WTC11 (cell line): ENCODE measurements around the gene ZNF516.

ENCODE experiments used
- ATF3 ChIP-seq: sonication (generic); formaldehyde crosslinking; conservative IDR thresholded peaks from 2 replicates; pipeline ENCODE4 v1.8.1; 2022; ENCODE audit warnings: mild to moderate bottlenecking, missing genetic modification reagents
- CREB1 ChIP-seq: sonication (generic); formaldehyde crosslinking; IDR thresholded peaks from 2 replicates; pipeline ENCODE4 v1.8.0; 2023; ENCODE audit warnings: mild to moderate bottlenecking, missing genetic modification reagents
- CTCF ChIP-seq: fragments of 200-600 bp; IDR thresholded peaks from 2 replicates; pipeline ENCODE4 v1.8.0; 2022; ENCODE audit warnings: antibody characterized with exemption
- E2F5 ChIP-seq: sonication (generic); formaldehyde crosslinking; IDR thresholded peaks from 2 replicates; pipeline ENCODE4 v1.8.1; 2022; ENCODE audit warnings: mild to moderate bottlenecking, moderate library complexity, missing genetic modification reagents
- FOXK1 ChIP-seq: sonication (generic); formaldehyde crosslinking; IDR thresholded peaks from 2 replicates; pipeline ENCODE4 v1.8.0; 2022; ENCODE audit warnings: mild to moderate bottlenecking, moderate library complexity, missing genetic modification reagents
- GRHL2 ChIP-seq: fragments of 250-450 bp; sonication (Bioruptor Pico); IDR thresholded peaks from 2 replicates; pipeline ENCODE4 v1.8.0; 2022; ENCODE audit warnings: mild to moderate bottlenecking, moderate library complexity; ENCODE audit not compliant: insufficient replicate concordance, severe bottlenecking
- JUN ChIP-seq: sonication (generic); formaldehyde crosslinking; IDR thresholded peaks from 2 replicates; pipeline ENCODE4 v1.8.0; 2023; ENCODE audit warnings: mild to moderate bottlenecking, missing genetic modification reagents
- NR2C2 ChIP-seq: sonication (generic); formaldehyde crosslinking; IDR thresholded peaks from 2 replicates; pipeline ENCODE4 v1.8.0; 2022; ENCODE audit warnings: mild to moderate bottlenecking, missing genetic modification reagents
- PREB ChIP-seq: sonication (generic); formaldehyde crosslinking; IDR thresholded peaks from 2 replicates; pipeline ENCODE4 v1.8.1; 2022; ENCODE audit warnings: mild to moderate bottlenecking, missing genetic modification reagents, moderate library complexity, borderline replicate concordance
- SP1 ChIP-seq: sonication (generic); formaldehyde crosslinking; conservative IDR thresholded peaks from 2 replicates; pipeline ENCODE4 v1.8.1; 2022; ENCODE audit warnings: missing genetic modification reagents
- ZBTB43 ChIP-seq: sonication (generic); formaldehyde crosslinking; IDR thresholded peaks from 2 replicates; pipeline ENCODE4 v1.8.1; 2023; ENCODE audit warnings: mild to moderate bottlenecking, missing genetic modification reagents
- ZNF532 ChIP-seq: fragments of 250-450 bp; sonication (Bioruptor Pico); IDR thresholded peaks from 2 replicates; pipeline ENCODE4 v1.9.0; 2021; ENCODE audit warnings: mild to moderate bottlenecking, borderline replicate concordance

- TF ChIP-seq CTCF (no peak), ZNF532 (no peak), E2F5 (CRISPR knock-in tag) (no peak), SP1 (CRISPR knock-in tag) (no peak), FOXK1 (CRISPR knock-in tag) (no peak), GRHL2 (CRISPR knock-in tag) (no peak), CREB1 (CRISPR knock-in tag) (no peak), PREB (CRISPR knock-in tag) (no peak), JUN (CRISPR knock-in tag) (no peak), NR2C2 (no peak), ATF3 (CRISPR knock-in tag) (no peak), ZBTB43 (CRISPR knock-in tag) (no peak)
Measured at GRCh38 chr18:76398295-76398694, 96.7 kb downstream of the ZNF516 start.
